HG03558 (cell line): ENCODE measurements around the gene CPAMD8.
"Not testable (repeated sequence)": the region's sequence is repeated elsewhere in the genome, so short reads cannot be mapped to it uniquely, and the experiment has no call there.

Experiments used
- ATAC-seq: cut with Tn5 transposase; IDR thresholded peaks from one replicate; pipeline ENCODE4 v1.9.1; 2021; ENCODE audit warnings: moderate number of reproducible peaks; ENCODE audit not compliant: unreplicated experiment; ENCODE audit errors: extremely low read depth

CPAMD8 gene

GRCh38 chr19:17043744-17044143 is 17.1 kb upstream of the CPAMD8 start:
- no peak for ATAC-seq

- ATAC-seq: no peak
Observed at GRCh38 chr19:17041976-17042375, 15.4 kb upstream of the CPAMD8 start.

- no peak for ATAC-seq
Observed at GRCh38 chr19:17037966-17038500, 11.4 kb upstream of the CPAMD8 start.

- no peak for ATAC-seq
Observed at GRCh38 chr19:17037184-17037583, 10.6 kb upstream of the CPAMD8 start.

GRCh38 chr19:17036640-17037039 is 10.0 kb upstream of the CPAMD8 start:
- no peak for ATAC-seq

- ATAC-seq: no peak
Observed at GRCh38 chr19:17035842-17036424, 9.3 kb upstream of the CPAMD8 start.

- ATAC-seq: no peak
Observed at GRCh38 chr19:17031741-17032140, 5.1 kb upstream of the CPAMD8 start.

GRCh38 chr19:17027535-17027975 is 945 bp upstream of the CPAMD8 start:
- ATAC-seq: no peak

- no peak for ATAC-seq
Observed at GRCh38 chr19:17025991-17026658, 485 bp downstream of the CPAMD8 start.

GRCh38 chr19:17025361-17025760 is 1.2 kb downstream of the CPAMD8 start:
- ATAC-seq: no peak

GRCh38 chr19:17024941-17025340 is 1.7 kb downstream of the CPAMD8 start:
- not testable (repeated sequence) for ATAC-seq

GRCh38 chr19:17023805-17024204 is 2.8 kb downstream of the CPAMD8 start:
- no peak for ATAC-seq

GRCh38 chr19:17022738-17023137 is 3.9 kb downstream of the CPAMD8 start:
- no peak for ATAC-seq

GRCh38 chr19:17021793-17022590 is 4.6 kb downstream of the CPAMD8 start:
- no peak for ATAC-seq

- no peak for ATAC-seq
Observed at GRCh38 chr19:17021328-17021727, 5.3 kb downstream of the CPAMD8 start.

- no peak for ATAC-seq
Observed at GRCh38 chr19:17020823-17021222, 5.8 kb downstream of the CPAMD8 start.

GRCh38 chr19:17020385-17020784 is 6.2 kb downstream of the CPAMD8 start:
- ATAC-seq: no peak

- ATAC-seq: not testable (repeated sequence)
Observed at GRCh38 chr19:17014212-17014861, 12.3 kb downstream of the CPAMD8 start.

- ATAC-seq: no peak
Observed at GRCh38 chr19:17011485-17011884, 15.1 kb downstream of the CPAMD8 start.

GRCh38 chr19:17006579-17006978 is 20.0 kb downstream of the CPAMD8 start:
- no peak for ATAC-seq

- no peak for ATAC-seq
Observed at GRCh38 chr19:17005000-17005399, 21.6 kb downstream of the CPAMD8 start.
